ENCODE measurements around the gene PCDHGA7.

DNA sequence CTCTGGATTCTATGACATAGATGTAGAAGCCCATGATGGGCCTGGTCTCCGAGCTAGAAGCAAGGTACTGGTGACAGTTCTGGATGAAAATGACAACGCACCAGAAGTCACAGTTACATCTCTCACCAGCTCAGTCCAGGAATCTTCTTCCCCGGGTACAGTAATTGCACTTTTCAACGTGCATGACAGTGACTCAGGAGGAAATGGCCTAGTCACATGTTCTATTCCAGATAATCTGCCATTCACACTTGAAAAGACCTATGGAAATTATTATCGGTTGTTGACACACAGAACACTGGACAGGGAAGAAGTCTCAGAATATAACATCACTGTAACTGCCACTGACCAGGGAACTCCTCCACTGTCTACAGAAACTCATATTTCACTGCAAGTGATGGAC is 26.4 kb upstream of the PCDHGA7 start:
- TF ChIP-seq, protein P1, sequence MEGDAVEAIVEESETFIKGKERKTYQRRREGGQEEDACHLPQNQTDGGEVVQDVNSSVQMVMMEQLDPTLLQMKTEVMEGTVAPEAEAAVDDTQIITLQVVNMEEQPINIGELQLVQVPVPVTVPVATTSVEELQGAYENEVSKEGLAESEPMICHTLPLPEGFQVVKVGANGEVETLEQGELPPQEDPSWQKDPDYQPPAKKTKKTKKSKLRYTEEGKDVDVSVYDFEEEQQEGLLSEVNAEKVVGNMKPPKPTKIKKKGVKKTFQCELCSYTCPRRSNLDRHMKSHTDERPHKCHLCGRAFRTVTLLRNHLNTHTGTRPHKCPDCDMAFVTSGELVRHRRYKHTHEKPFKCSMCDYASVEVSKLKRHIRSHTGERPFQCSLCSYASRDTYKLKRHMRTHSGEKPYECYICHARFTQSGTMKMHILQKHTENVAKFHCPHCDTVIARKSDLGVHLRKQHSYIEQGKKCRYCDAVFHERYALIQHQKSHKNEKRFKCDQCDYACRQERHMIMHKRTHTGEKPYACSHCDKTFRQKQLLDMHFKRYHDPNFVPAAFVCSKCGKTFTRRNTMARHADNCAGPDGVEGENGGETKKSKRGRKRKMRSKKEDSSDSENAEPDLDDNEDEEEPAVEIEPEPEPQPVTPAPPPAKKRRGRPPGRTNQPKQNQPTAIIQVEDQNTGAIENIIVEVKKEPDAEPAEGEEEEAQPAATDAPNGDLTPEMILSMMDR (IDR thresholded peaks at IDR 0.05) = no peak
- TF ChIP-seq POLR2A (IDR thresholded peaks at IDR 0.05) = no peak

Measured in thyroid gland (tissue), 4 donors.